HepG2 (cell line): ENCODE data around the gene EID3. TPM values are rescaled to one million over a fixed set of nuclear protein-coding genes. Genes with fewer than 3 reads are reported as not detected.

ENCODE experiments used
- ATRX ChIP-seq: sonication (generic); formaldehyde crosslinking; IDR thresholded peaks from 2 replicates; pipeline ENCODE4 v1.4.0; 2020; ENCODE audit warnings: missing genetic modification reagents, borderline replicate concordance
- CBX5 ChIP-seq: sonication (generic); formaldehyde crosslinking; IDR thresholded peaks from 2 replicates; pipeline ENCODE4 v1.4.0; 2020; ENCODE audit warnings: missing genetic modification reagents, borderline replicate concordance
- GATA4 ChIP-seq: sonication (generic); IDR thresholded peaks from 2 replicates; pipeline ENCODE4 v1.6.1; 2016; ENCODE audit warnings: antibody characterized with exemption, low read depth, borderline replicate concordance
- NR2F6 ChIP-seq, 2 experiments: IDR thresholded peaks; 2 replicates each; pipeline ENCODE4 v1.6.1; 2016; ENCODE audit warnings: antibody characterized with exemption in 1 of 2, mild to moderate bottlenecking in 1 of 2
- RXRA ChIP-seq: sonication (generic); formaldehyde crosslinking; IDR thresholded peaks from 2 replicates; pipeline ENCODE4 v1.5.1; 2020; ENCODE audit warnings: missing genetic modification reagents
- SAFB2 ChIP-seq: sonication (generic); formaldehyde crosslinking; IDR thresholded peaks from 2 replicates; pipeline ENCODE4 v1.5.1; 2020; ENCODE audit warnings: missing genetic modification reagents, low read depth, mild to moderate bottlenecking, borderline replicate concordance
- SOX13 ChIP-seq, 3 experiments: fragments of 450-650 bp in 1 of 3; sonication (generic) in 1 of 3; formaldehyde crosslinking in 1 of 3; IDR thresholded peaks in 2 of 3; conservative IDR thresholded peaks in 1 of 3; 2 replicates each; pipeline versions ENCODE4 v1.5.0 to v1.6.1; 2016 to 2020; ENCODE audit warnings: antibody characterized with exemption in 1 of 3, mild to moderate bottlenecking in 1 of 3, missing compliant biosample characterization in 1 of 3, missing genetic modification reagents in 1 of 3, moderate library complexity in 1 of 3
- TBX2 ChIP-seq: sonication (generic); formaldehyde crosslinking; IDR thresholded peaks from 2 replicates; pipeline ENCODE4 v1.5.0; 2020; ENCODE audit warnings: missing genetic modification reagents, mild to moderate bottlenecking, borderline replicate concordance
- TEAD3 ChIP-seq: optimal IDR thresholded peaks from 2 replicates; pipeline ENCODE3; 2016; ENCODE audit warnings: borderline replicate concordance
- THAP8 ChIP-seq: sonication (generic); formaldehyde crosslinking; IDR thresholded peaks from 2 replicates; pipeline ENCODE4 v1.5.1; 2020; ENCODE audit warnings: missing genetic modification reagents, mild to moderate bottlenecking, borderline replicate concordance
- TOE1 ChIP-seq: sonication (generic); formaldehyde crosslinking; IDR thresholded peaks from 2 replicates; pipeline ENCODE4 v1.4.0; 2020; ENCODE audit warnings: mild to moderate bottlenecking, missing genetic modification reagents
- TRIM24 ChIP-seq: sonication (generic); formaldehyde crosslinking; IDR thresholded peaks from 2 replicates; pipeline ENCODE4 v1.8.0; 2022; ENCODE audit warnings: mild to moderate bottlenecking, missing genetic modification reagents
- ZBTB3 ChIP-seq: sonication (generic); formaldehyde crosslinking; IDR thresholded peaks from 2 replicates; pipeline ENCODE4 v1.4.0; 2020; ENCODE audit warnings: low read depth, mild to moderate bottlenecking, moderate library complexity, missing genetic modification reagents, borderline replicate concordance
- ZBTB34 ChIP-seq: sonication (generic); formaldehyde crosslinking; IDR thresholded peaks from 2 replicates; pipeline ENCODE4 v1.8.0; 2022; ENCODE audit warnings: mild to moderate bottlenecking, missing genetic modification reagents
- ZBTB42 ChIP-seq: sonication (generic); formaldehyde crosslinking; IDR thresholded peaks from 2 replicates; pipeline ENCODE4 v1.5.0; 2020; ENCODE audit warnings: mild to moderate bottlenecking, missing genetic modification reagents
- ZNF296 ChIP-seq: sonication (generic); formaldehyde crosslinking; conservative IDR thresholded peaks from 2 replicates; pipeline ENCODE4 v1.5.0; 2020; ENCODE audit warnings: mild to moderate bottlenecking, missing genetic modification reagents
- ZNF567 ChIP-seq: sonication (generic); formaldehyde crosslinking; IDR thresholded peaks from 2 replicates; pipeline ENCODE4 v1.8.1; 2023; ENCODE audit warnings: mild to moderate bottlenecking, missing genetic modification reagents, borderline replicate concordance
- ZNF570 ChIP-seq: sonication (generic); formaldehyde crosslinking; IDR thresholded peaks from 2 replicates; pipeline ENCODE4 v1.4.0; 2020; ENCODE audit warnings: mild to moderate bottlenecking, missing genetic modification reagents, borderline replicate concordance
- ZNF7 ChIP-seq: IDR thresholded peaks from 2 replicates; pipeline ENCODE4 v1.6.1; 2016; ENCODE audit warnings: missing biosample characterization, missing genetic modification reagents
- ZNF891 ChIP-seq: sonication (generic); formaldehyde crosslinking; IDR thresholded peaks from 2 replicates; pipeline ENCODE4 v1.5.0; 2020; ENCODE audit warnings: mild to moderate bottlenecking, missing genetic modification reagents
- polyA plus RNA-seq, 8 experiments: library from polyadenylated mRNA; depleted of rRNA in 3 of 8; stranded (reverse) in 7 of 8; unstranded in 1 of 8; fragments of >200 nt; fragmentation: Illumina TruSeq in 4 of 8; extraction: Trizol in 4 of 8; gene quantifications; 2 replicates each; pipeline versions ENCODE4 v1.2.1 to v1.2.3, GENCODE V29; 2011 to 2016; ENCODE audit warnings: low read depth in 4 of 8, missing spikeins in 1 of 8, mixed read lengths in 1 of 8; ENCODE audit not compliant: insufficient read depth in 1 of 8
- total RNA-seq, 5 experiments: library from RNA; depleted of rRNA; stranded (reverse); fragments of >200 nt; fragmentation: Illumina TruSeq; extraction: Trizol; gene quantifications; 2 replicates each; pipeline ENCODE4 v1.2.3, GENCODE V29; 2016; ENCODE audit warnings: low read depth in 1 of 5
- TF ChIP-seq, protein P1 (sequence below): sonication (generic); formaldehyde crosslinking; IDR thresholded peaks from 2 replicates; pipeline ENCODE4 v1.9.0; 2022; ENCODE audit warnings: missing genetic modification reagents, mild to moderate bottlenecking, borderline replicate concordance

EID3 gene
- total and polyA plus RNA-seq, 2 of the 13 experiments (the other 11 are each of a cell fraction or from before 2014, with no cell fraction given), result 0.38 to 4.5 TPM

DNA sequence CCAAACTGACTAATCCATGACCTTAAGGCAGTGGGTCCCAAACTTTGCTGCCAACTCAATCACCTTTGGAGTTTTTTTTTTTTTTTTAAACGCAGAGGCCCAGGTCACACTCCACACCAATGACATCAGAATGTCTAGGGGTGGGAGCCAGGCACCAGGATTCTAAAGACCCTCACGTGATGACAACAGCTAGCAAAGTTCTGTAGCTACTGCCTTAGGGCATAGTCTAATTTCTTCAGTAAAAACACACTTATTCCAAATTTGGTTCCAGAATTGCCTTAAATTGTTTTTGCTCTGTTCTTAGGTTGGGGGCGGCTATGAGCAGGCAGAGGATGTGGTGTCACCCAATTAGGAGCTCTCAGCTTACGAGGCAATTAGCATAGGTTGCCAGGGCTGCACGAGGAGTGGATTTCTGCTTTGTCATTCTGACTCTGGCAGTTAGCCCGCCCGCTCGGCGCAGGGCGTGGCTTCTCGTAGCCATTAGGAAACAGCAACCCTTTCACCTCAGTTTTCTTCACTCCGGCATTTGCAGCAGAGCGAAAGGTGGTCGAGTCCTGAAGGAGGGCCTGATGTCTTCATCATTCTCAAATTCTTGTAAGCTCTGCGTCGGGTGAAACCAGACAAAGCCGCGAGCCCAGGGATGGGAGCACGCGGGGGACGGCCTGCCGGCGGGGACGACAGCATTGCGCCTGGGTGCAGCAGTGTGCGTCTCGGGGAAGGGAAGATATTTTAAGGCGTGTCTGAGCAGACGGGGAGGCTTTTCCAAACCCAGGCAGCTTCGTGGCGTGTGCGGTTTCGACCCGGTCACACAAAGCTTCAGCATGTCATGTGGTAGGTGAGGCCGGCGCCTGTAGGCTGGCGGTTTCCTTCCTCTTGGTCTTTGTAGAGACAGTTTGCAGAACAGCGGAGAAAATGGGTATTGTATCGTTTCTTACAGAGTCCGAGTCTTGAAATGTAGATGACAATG is 16.7 kb upstream of the EID3 start (continued):
- TF ChIP-seq ZBTB42 (CRISPR knock-in tag), result no peak
- TF ChIP-seq ZBTB34 (CRISPR knock-in tag), result no peak
- no peak for TF ChIP-seq TRIM24 (CRISPR knock-in tag)
- TF ChIP-seq ZNF567 (CRISPR knock-in tag), result no peak
- TF ChIP-seq SAFB2, result no peak
- no peak for TF ChIP-seq THAP8 (CRISPR knock-in tag)
- TF ChIP-seq, protein P1, sequence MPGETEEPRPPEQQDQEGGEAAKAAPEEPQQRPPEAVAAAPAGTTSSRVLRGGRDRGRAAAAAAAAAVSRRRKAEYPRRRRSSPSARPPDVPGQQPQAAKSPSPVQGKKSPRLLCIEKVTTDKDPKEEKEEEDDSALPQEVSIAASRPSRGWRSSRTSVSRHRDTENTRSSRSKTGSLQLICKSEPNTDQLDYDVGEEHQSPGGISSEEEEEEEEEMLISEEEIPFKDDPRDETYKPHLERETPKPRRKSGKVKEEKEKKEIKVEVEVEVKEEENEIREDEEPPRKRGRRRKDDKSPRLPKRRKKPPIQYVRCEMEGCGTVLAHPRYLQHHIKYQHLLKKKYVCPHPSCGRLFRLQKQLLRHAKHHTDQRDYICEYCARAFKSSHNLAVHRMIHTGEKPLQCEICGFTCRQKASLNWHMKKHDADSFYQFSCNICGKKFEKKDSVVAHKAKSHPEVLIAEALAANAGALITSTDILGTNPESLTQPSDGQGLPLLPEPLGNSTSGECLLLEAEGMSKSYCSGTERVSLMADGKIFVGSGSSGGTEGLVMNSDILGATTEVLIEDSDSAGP, result peak; percentile 76; the same call in 1 of the 2 replicates
- no peak for TF ChIP-seq ZNF570
- TF ChIP-seq CBX5 (CRISPR knock-in tag), result no peak; the same call in none of the 2 replicates
- no peak; the same call in 1 of the 2 replicates for TF ChIP-seq GATA4
- TF ChIP-seq TOE1, result 0 out of 2 replicates have a peak, but pooled peaks have one; percentile 17
- TF ChIP-seq TEAD3 (CRISPR knock-in tag), result peak; percentile 59
- TF ChIP-seq SOX13 (IDR thresholded peaks at IDR 0.05), result no peak
- no peak for TF ChIP-seq SOX13 (CRISPR knock-in tag; conservative IDR thresholded peaks at IDR 0.05 in 1 of 2, IDR thresholded peaks at IDR 0.05 in 1 of 2)
- TF ChIP-seq RXRA (CRISPR knock-in tag), result peak; percentile 60
- TF ChIP-seq TBX2, result peak; percentile 64; the same call in 1 of the 2 replicates
- TF ChIP-seq ATRX (CRISPR knock-in tag), result no peak
- TF ChIP-seq ZNF7 (CRISPR knock-in tag), result no peak
- TF ChIP-seq ZBTB3 (CRISPR knock-in tag), result no peak
- TF ChIP-seq ZNF296 (CRISPR knock-in tag), result no peak
- no peak; the same call in 1 of the 2 replicates for TF ChIP-seq NR2F6 (IDR thresholded peaks at IDR 0.05)
- no peak for TF ChIP-seq NR2F6 (CRISPR knock-in tag; IDR thresholded peaks at IDR 0.05)
- TF ChIP-seq ZNF891 (CRISPR knock-in tag), result peak; percentile 87
